GM21786 (cell line): ENCODE results near the gene CAPN7.

Source experiments
- ATAC-seq: cut with Tn5 transposase; IDR thresholded peaks from one replicate; pipeline ENCODE4 v1.9.1; 2021; ENCODE audit not compliant: unreplicated experiment

Gene CAPN7

DNA sequence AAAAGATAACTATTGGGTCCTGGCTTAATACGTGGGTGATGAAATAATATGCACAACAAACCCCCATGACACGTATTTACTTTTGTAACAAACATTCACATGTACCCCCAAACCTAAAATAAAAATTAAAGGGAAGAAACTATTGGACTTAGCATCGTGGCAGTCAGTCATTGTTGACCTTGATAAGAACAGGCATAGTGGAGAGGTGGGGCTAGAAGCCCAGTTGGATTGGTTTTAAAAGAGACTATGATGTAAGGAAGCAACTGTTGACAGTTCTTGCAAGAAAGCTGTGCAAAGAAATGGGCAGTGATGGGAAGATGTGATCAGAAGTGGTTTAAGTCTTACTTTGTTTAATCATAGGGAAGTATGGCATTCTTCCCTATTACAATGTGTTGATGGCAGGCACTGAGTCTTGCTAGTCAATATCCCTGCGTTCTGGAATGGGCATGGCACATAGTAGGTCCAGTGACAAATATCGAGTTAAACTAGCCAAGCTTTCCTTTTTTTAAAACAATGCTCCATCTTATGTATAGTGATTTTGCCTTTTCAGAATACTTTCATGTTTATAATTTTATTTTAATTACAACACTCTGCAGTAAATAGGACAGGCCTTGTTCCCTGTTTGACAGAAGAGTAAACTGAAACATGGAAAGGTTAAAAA, 37.9 kb downstream of the CAPN7 start:
- ATAC-seq, result no peak

DNA sequence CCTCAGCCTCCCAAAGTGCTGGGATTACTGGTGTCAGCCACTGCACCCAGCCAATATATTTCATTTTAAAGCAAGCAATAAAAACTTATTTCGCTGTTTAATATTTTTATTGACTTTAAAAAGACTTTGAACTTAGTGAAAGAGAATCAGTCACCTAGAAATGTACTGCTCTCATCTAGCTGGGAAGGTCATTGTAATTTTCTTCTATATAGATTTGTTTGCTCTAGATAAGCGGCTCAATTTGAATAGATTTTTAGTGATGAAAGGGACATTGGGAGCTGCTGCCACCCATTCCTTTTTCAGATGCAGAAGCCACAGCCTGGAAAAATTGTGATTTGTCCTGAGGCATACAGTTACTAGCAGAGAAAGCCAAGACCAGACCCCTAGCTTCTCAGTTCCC, 40.1 kb downstream of the CAPN7 start:
- no peak for ATAC-seq

DNA sequence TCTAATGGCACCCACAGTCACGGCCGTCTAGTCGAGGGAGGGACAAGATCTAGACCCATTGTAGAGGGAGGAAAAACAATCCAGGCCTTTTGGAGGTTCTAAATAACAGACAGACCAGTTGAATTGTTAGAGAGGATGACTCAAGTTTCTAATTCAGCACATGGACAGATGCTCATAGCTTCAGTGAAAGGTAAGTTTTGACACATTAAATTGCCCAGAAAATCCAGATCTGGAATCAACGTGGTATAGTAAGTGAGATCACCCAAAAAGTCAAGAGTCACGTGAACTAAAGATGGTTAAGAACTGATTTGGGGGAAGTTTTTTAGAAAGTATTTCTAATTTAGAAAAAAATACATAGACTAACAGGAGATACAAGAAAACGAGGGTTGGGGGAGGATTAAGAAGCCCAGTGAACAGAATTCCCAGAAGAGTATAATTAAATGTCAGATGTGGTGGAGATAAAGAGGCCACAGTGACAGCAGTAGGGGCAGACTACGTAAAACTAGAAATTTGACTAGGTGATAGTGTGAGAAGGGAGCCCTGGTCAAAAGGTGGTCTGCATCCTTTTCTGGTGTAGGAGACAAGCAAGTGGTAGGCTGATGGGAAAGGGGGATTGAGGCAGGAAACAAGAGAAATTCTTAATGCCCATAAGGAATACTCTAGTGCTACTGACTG, 47.1 kb downstream of the CAPN7 start:
- ATAC-seq, result no peak

DNA sequence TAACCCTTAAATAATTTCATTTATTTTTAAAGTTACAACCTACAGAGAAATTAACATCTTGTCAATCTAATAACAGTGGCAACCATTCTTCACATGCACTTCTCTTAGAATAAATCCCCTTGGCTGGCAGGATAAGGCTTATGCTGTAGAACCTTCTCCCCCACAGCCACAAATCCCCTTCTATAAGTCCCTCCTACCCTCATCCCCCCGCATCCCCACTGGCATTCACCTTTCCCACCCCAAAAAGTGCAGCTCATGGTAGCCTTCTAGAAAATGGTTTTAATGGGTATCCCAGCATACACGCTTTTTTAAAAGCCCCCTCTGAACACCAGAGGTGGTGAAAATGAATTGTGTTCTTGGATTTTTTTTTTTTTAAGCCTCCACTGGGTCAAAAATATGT, 49.2 kb downstream of the CAPN7 start:
- ATAC-seq, result no peak

DNA sequence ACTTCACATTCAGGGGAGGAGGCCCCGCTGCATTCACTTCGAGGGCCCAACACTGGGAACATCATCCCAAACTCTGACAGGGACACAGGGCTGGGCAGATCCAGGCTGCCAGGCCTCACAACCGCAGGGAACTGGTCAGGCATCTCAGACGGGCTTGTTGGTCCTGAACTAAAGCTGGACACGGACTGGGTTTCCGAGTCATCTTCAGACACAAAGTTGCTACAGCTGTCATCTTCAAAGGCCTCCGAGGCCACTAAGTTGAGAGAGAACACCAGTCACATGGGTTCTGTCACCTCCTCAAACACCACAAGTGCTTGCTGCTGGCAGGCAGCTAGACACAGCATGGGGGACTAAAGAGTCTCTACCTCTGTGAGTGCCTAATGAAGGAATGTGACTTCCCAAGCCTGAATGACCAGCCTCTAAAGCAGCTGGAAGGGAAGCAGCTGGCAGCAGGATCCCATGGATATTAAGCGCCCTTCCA, 50.9 kb downstream of the CAPN7 start:
- ATAC-seq, result no peak

DNA sequence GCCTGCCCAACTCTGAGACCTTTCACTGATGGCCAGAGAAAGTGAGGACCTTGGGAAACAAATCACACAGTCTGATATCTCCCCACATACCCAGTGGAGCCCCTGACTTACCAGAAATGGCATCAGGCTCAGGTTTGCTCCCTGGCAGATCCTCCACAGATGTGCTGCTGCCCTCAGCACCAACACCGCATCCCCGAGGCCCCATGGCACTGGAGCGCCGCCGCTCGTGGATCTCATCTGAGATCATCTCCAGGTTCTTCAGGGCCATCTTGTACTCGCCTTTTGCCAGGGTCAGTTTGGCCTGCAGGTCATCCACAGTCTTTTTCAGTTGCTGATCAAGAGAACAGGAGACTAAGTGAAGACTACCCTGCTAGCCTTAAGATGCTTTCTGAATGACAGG, 52.7 kb downstream of the CAPN7 start:
- no peak for ATAC-seq

DNA sequence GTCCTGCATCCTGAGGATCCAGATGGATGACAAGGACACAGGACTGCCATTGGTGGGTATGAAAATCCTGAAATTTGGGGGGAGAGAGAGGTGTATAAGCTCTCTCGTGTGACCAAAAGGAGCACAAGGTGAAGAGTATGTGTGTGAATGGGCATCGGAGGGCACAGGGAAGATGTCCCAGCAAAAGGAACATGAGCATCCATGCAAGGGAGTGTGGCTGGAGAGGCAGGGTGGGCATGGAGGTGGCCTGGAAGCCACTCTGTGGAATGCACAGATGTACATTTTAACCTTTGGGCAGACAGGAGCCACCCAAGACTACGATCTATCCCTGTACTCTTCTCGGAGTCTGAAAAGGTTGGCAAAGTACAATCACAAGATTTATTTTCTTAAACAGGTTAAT, 54.5 kb downstream of the CAPN7 start:
- no peak for ATAC-seq

DNA sequence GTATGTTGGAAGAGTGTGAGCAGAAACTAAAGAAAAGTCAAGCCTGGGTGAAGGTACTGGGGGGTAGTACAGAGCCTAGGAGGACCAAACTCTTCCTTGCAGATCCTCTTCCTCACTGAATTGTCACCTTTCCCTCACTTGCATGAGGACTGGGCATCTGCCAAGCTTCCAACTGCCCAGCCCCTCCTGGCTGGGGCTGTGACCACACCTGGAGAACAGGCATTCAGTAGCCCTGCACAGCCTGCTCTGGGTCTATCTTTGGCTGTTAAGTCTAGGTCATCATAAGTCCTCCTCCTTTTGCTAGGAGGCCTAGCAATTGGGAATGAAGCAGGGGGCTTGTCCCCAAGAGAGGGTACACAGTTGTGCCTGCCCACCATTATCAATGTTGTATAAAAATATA, 55.2 kb downstream of the CAPN7 start:
- no peak for ATAC-seq

DNA sequence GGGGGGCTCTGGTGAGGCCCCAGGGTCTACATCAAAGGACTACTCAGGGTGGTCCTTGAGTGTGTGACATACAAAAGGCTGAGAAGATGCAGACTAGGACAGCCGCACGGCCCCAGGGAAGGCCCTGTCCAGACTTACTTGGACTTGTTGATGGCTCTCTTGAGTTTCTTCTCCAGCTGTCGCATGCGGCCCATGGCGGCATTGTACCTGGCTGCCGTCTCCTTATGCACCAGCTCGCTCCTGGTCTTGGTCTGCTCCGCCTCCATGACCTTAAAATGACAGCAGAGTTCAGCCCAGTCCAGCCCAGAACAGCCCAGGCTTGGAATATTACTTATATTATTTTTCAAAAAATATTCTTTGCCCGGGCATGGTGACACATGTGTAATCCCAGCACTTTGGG, 56.0 kb downstream of the CAPN7 start:
- ATAC-seq, result no peak

DNA sequence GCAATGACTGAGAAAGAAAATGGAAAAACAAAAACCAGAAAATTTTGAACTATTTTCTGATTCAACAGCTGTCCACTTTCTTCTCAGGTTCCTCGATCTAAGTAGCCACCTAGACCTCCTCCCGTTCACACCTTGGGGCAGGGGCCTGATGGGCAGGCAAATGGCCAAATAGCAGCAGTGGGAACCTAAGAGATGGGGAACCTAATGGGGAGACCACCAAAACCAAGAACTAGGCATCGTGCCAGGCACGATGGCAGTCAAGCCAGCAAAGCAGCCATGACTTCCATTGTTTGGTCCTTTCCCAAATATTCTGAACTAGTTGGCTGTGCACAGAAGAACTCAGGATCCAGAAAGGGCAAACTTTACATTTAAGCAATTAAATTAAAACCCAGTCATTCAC, 57.1 kb downstream of the CAPN7 start:
- ATAC-seq, result no peak

DNA sequence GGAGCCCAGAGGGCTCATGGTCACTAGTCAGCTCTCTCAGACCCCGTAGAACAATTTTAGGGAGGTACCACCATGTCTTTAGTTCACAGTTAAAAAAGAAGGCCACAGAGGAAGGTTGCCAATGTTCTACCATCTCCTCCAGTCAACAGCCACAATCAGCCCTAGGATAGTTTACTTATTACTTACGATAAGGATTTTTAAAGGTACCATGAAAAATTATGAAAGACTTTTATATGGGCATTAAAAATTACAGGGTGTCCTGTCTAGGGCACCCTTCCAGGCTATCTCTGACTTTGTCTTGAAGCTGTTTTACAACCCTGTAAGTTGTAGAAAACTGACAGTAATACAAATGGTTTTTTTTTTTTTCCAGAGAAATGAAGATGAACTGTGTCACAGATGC, 57.9 kb downstream of the CAPN7 start:
- no peak for ATAC-seq

DNA sequence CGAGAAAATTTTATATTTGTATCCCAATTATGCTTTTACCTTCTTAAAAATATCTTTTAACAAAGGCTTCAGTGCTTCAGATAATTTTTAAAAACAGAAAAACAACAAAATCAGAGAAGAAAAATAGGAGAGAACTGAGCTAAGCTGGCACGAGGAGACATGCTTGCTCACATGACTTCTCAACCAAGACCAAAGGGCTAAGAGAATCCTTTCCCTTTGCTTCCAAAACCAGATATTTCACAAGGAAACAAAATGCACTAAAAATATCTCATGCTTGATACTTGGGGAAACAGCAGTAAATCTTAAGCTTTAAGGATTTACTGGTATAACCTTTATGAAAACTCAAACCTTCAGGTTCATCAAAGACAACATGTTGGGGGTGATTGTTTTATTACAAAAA, 58.4 kb downstream of the CAPN7 start:
- no peak for ATAC-seq

DNA sequence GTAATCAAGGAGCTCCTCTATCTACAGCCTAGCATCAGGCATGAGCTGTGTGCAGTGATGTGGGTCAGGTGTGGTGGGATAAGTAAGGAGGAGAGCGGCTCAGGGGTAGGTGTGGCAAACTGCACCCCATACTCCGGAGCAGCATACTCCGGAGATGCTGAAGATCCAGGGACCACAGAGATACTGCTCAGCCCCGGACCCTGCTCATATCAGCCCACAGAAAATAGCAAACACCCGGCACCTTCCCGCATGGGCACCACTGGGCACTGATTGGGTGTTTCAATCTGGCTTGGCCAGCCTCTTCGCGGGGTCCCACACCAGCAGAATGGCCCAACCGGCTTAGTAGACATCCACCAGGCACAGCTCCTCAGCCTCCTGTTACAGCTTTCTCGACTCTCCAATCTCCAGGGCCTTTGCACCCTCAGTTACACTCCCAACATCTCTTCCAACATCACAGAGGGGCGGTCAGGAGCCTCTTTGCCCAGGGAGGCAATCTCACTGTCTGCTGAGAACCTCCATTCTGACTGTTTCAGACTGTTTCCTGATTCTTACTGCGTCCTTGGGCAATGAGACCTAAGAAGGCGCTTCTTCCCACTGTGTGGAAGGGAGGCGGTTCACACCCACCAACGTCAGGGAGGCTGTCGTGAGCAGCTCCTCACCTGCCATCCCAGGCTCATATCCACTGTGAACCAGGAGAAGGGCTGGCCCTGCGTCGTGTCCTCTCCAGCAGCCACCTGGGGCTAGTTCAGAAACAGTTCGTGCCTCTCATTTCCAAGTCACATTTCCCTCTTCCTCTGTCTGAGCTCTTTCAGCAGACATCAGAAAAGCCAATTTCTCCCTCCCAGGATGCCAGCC, 59.8 kb downstream of the CAPN7 start:
- ATAC-seq, result no peak

DNA sequence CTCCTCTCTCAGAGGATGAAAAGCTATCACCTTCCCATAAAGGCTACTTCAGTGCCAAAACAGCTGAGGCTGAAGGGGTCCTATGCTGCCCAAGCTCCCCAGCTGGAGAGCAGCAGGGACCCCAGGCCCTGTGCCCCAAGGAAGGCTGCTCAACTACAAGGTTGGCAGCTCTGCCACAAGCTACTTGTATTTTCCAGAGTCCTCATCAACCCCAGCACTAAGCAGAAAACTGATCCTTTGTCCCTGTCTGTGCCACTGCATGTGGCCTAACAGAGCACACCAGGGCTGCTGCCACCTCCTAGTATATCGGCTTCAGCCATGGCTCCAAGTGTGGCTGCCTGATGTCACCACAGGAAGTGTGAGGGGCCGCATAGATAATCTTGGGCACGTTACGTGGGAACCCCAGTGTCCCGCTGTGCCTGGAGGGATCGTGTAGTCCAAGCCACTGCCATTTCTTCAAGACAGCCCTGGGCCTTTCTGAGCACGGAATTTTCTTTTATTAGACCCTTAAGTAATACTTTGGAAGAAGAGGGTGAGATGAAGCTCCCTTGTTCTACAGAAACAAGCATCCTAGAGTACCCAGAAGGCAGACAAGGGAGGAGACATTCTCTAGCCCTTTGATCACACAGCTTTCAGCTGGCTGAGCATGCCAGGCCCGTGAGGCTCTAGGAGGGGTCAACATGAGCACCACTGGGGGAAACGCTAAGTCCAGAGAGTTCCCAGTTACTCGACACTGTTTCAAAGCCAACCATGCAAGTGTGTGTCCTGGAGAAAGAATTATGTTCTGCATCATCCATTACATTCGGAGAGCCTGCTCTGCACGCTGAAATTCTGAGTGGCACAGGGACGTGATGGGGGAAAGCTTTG, 60.7 kb downstream of the CAPN7 start:
- ATAC-seq, result no peak

DNA sequence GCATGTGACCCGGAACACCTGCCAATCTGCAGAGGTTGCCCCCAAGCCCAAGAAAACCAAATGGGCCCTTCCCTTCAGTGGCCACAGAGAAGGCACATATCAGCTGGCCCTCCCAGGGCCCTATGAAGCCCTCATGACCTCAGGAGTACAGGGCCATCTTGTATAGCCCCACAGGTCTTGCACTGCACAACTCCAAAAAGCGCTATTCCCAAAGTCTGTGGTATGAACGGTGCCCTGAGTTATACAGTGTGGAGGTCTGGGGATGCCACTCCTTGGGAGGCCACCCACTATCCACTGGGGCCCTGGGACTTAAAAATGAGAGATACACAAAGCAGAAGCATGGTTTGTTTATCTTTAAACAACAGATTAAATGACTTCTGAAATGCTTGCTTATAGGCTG, 61.5 kb downstream of the CAPN7 start:
- no peak for ATAC-seq

DNA sequence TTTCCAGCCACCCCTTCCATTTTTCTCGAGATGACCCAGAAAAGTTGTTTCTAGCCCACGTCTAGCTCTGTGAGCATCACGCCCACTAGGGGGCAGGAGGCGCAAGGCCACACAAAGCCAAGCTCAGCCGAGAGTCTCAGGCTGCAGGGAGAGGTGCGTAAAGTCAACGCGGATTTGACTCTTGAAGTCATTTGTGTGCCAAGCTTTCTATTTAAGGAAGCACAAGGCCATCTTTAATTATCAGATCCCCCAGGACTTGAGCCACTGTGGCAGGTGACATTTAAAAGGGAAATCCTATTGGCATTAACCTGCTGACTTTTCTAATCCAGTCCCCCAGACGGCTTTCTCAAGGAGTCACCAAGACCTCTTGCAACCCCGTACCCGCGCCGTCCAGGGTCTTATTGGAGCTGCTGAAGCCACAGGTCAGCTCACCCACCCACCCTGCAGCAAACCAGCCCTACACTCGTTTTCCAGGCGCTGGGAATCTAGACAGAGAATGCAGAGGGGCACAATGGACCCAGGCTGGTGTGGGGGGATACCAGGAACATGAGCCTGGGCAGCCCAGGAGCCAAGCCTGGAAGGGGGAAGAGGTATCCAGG, 62.1 kb downstream of the CAPN7 start:
- peak; percentile 41 for ATAC-seq

DNA sequence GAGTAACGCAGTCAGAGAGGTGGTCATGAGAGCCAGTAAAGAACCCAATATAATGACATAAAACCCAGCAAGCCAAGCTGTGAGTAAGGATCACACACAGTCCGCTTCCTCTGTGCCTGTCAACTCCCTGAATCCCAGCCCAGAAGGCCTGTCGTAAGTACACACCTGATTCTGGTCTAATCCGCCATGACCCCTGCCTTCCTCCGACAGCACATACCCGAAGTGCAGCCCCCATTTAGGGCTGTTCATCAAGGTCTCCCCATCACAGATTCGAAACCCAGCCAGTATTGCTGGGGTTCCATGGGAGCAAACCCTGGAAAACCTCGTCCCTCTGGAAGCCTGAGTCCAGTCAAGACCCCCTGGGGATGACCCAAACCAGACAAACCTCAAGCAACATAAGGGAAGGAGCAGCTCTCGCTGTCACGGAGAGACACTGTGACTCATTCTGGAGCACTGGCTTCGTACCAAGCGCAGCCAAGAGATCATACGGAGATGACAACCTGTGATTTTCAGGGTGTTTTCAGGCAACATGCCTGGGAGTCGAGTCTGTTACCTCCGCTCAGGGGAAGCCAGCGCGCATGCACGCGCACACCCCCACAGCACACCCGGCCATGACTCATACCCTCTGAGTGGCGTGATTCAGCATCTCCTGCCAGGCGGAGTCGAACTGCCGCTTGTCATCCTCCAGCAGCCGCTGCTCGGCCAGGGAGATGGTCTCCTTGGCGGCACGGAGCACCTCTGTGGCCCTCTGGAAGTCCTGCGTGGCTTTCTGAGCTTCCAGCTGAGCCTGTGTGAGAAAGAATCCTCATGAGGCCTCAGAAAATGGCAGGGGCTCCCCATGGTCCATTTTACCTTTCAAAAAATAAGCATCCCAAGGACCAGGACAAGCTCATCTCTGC, 63.3 kb downstream of the CAPN7 start:
- ATAC-seq, result peak; percentile 77

DNA sequence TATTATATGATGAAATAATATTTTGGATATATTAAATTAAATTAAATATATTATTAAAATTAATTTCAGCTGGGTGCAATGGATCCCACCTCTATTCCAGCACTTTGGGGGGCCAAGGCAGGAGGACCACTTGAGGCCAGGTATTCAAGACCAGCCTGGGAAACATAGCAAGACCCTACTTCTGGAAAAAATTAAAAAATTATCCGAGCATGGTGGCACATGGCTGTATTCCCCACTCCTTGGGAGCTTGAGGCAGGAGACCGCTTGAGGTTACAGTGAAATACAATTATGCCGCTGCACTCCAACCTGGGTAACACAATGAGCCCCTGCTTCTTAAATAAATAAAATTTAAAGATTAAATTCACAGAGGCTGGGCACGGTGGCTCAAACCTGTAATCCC, 65.0 kb downstream of the CAPN7 start:
- ATAC-seq, result no peak

DNA sequence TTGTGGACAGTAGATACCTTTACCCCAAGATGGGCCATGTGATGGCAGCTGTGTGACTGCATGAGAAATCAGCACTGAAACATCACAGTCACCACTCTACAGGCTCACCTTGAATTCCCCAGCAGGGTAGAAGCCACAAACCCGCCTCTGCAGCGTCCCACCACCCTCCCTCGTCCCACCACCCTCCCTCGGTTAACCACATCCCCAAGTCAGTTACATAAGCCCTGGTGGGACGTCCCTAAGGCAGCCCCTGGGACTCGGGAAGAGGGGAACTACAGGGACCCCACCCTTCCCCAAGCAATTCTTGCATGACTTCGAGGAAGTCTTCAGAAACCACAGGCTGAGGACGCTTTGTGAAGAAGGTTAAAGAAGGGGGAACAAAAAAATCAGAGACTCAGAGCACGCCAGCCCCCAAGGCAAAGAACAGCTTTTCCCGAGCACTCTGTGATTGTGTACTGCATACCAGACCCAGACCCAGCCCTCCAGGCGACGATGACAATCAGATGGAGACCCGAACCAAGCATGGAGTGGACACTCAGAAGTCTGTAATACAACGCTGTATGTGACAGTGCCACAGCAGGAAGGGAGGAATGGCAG, 65.8 kb downstream of the CAPN7 start:
- peak; percentile 58 for ATAC-seq
